NCI-H2107 treated with DMSO at 0.1 percent for 48 hours (cell line): Measurements from ENCODE around the gene KLHL40.

Experiments used
- DNase-seq: peaks from one replicate; lab custom pipeline; 2025; ENCODE audit not compliant: unreplicated experiment; lab: John Stamatoyannopoulos, UW

KLHL40 gene

GRCh38 chr3:42735615-42736014 lies 50.3 kb downstream of the KLHL40 start:
- DNase-seq, result no peak

GRCh38 chr3:42736081-42736480 lies 50.7 kb downstream of the KLHL40 start:
- DNase-seq, result no peak

- DNase-seq, result no peak
These were observed 51.2 kb downstream of the KLHL40 start for GRCh38 chr3:42736531-42736930.

GRCh38 chr3:42739401-42740158 lies 54.2 kb downstream of the KLHL40 start:
- DNase-seq, result peak; percentile 19

GRCh38 chr3:42741796-42742195 lies 56.5 kb downstream of the KLHL40 start:
- DNase-seq, result no peak
